Motor neuron (in vitro differentiated cells): ENCODE measurements around the gene ECE1. TPM values are rescaled to one million over a fixed set of nuclear protein-coding genes. Genes with fewer than 3 reads are reported as not detected.
"Not testable (repeated sequence)": the region's sequence is repeated elsewhere in the genome, so short reads cannot be mapped to it uniquely, and the experiment has no call there.

Source experiments
- ATAC-seq, 8 experiments: fragments of 200-7000 bp; cut with Tn5 transposase; replicated peaks in 6 of 8; 2 replicates each; pipeline ENCODE4 v1.8.0; 2021; ENCODE audit warnings: mild to moderate bottlenecking in 8 of 8, moderate library complexity in 8 of 8
- H3K27ac ChIP-seq, 2 donors: fragments of 250-450 bp; sonication (Bioruptor Pico); 2 replicates each; pipeline ENCODE4 v1.9.0; 2021; ENCODE audit warnings: antibody characterized with exemption in 2 of 2, mild to moderate bottlenecking in 2 of 2, moderate library complexity in 1 of 2
- H3K4me1 ChIP-seq, 2 donors: fragments of 250-450 bp; sonication (Bioruptor Pico); replicated peaks in 1 of 2; 2 replicates each; pipeline ENCODE4 v1.6.1; 2021; ENCODE audit warnings: antibody characterized with exemption in 2 of 2, mild to moderate bottlenecking in 2 of 2, moderate library complexity in 1 of 2
- H3K4me3 ChIP-seq, 5 donors: fragments of 250-450 bp; sonication (Bioruptor Pico); 2 replicates each; pipeline ENCODE4 v1.9.0; 2021; ENCODE audit warnings: antibody characterized with exemption in 5 of 5, mild to moderate bottlenecking in 5 of 5, moderate library complexity in 4 of 5
- WGBS, 10 experiments: fragments of 450-650 bp; shearing (Covaris generic); methylation state at CpG; one replicate each; pipeline ENCODE4 v1.0.0; 2022; 5-methylcytosine and 5-hydroxymethylcytosine counted together
- in situ Hi-C, 9 experiments: fragments of 400-800 bp; cut with MboI; loops; one replicate each; pipeline ENCODE4 v1.15.0; 2021; ENCODE audit warnings: low sequenced_read_pairs in 9 of 9, low pct_unique_long_range_greater_than_20kb in 2 of 9; ENCODE audit not compliant: unreplicated experiment in 9 of 9
- total RNA-seq, 8 experiments: library from RNA; unstranded; fragments of 300-600 nt; gene quantifications; 2 replicates each; pipeline versions ENCODE4 v1.2.3 to v1.2.4, GENCODE V29; 2022

ECE1 gene
- total RNA-seq, 8 experiments from 2014 or later = 5.3 to 49.7 (median 24.3) TPM

DNA sequence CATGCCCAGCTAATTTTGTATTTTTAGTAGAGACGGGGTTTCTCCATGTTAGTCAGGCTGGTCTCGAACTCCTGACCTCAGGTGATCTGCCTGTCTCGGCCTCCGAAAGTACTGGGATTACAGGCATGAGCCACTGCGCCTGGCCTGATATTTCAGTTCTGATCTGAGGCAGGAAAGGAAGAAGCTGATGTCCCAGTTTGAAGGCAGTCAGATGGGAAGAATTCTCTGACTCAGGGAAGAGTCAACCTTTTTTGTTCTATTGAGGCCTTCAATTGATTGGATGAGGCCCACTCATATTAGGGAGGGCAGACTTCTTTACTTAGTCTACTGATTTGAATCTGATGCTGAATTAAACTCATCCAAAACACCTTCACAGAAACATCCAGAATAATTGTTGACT, 89.0 kb downstream of the ECE1 start:
- not testable (repeated sequence) for H3K27ac ChIP-seq, ATAC-seq, H3K4me3 ChIP-seq
- in situ Hi-C loops = loop anchor here in 2 of 9 experiments (25.0 kb wide), 1 partner anchor 514 kb away; no protein-coding TSS in a partner anchor
- peaks cover 7 to 12% of the 10 kb centered on the region in 2 donors for H3K4me1 ChIP-seq
- 80 to 100% (median 98%) methylated on average over 2 to 5 of the region's 5 CpGs; no CpG with 5 or more reads in 5 of the 10 experiments for WGBS, 10 experiments

DNA sequence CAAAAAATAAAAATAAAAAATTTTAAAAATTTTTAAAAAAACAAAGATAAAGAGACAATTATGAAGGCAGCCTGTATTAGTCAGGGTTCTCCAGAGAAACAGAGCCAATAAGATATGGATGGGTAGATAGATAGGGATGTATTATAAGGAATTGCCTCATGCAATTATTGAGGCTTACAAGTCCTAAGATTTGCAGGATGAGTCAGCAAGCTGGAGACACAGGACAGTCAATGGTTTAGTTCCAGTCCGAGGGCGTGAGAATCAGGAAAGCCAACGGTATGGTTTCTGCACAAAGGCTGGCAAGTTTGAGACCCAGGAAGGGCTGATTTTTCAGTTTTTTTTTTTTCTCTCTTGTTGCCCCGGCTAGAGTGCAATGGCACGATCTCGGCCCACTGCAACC, 89.5 kb downstream of the ECE1 start:
- Histone ChIP-seq H3K27ac (no peak overlapping the region), H3K4me1 (peaks cover 7 to 12% of the 10 kb centered on the region in 2 donors), H3K4me3 (no peak overlapping the region)
- in situ Hi-C loops = loop anchor here in 2 of 9 experiments (25.0 kb wide), 1 partner anchor 513 kb away; no protein-coding TSS in a partner anchor
- 40 to 94% (median 86%) methylated on average over 2 to 6 of the region's 6 CpGs; no CpG with 5 or more reads in 3 of the 10 experiments for WGBS, 10 experiments
- ATAC-seq = peak in 3 of 8 experiments; percentile 28 to 51 (median 40)

DNA sequence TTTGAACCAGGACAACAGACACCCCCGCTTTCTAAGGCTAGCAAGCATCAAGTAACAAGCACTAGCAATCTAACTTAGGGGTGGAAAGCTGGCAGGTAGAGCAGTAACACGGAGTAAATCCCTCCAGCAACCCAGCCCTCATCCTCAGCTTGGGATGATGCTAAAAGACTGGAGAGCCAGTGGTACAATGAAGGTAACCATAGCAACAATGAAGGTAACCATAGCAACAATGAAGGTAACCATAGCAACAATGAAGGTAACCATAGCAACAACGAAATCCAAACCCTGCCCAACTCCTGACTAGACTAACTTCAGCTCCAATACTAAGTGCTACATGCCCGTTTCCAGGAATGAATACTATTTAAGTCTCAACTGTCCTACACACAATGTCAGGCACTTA, 91.3 kb downstream of the ECE1 start:
- Histone ChIP-seq H3K27ac (peak overlapping the region in 1 of 2 donors; percentile 41), H3K4me3 (no peak overlapping the region), H3K4me1 (peaks cover 7 to 12% of the 10 kb centered on the region in 2 donors)
- peak in 5 of 8 experiments; percentile 29 to 62 (median 37) for ATAC-seq
- in situ Hi-C loops = loop anchor here in 8 of 9 experiments (10.0 to 25.0 kb wide), 3 partner anchors 504 to 662 kb away; no protein-coding TSS in a partner anchor
- 35 to 54% (median 43%) methylated on average over 1 to 4 of the region's 4 CpGs; no CpG with 5 or more reads in 2 of the 10 experiments for WGBS, 10 experiments

DNA sequence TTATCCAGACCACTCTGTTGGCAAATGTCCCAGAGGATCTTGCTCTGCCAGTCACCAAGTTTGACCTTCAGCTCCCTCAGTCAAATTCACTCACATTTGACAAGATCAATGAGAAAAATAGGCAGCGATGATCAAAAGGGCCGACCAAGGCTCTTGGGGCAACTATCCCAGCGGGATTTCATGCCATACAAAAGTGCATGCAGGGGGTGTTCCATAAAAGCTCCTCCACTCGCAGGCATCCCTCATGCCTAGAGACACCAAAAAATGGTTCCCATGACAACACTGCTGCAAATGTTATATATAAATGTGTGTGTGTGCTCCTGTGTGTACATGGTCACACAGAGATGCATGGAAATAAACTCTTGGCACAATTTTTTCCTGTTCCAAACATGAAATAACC, 97.4 kb downstream of the ECE1 start:
- no peak overlapping the region for H3K4me3 ChIP-seq
- in situ Hi-C loops = loop anchor here in 8 of 9 experiments (10.0 to 25.0 kb wide), 3 partner anchors 498 to 656 kb away; no protein-coding TSS in a partner anchor
- ATAC-seq = no peak
- no peaks in the 10 kb centered on the region for H3K4me1 ChIP-seq
- 21 to 100% (median 36%) methylated on average over 1 to 4 of the region's 4 CpGs; no CpG with 5 or more reads in 2 of the 10 experiments for WGBS, 10 experiments
- no peak overlapping the region for H3K27ac ChIP-seq

DNA sequence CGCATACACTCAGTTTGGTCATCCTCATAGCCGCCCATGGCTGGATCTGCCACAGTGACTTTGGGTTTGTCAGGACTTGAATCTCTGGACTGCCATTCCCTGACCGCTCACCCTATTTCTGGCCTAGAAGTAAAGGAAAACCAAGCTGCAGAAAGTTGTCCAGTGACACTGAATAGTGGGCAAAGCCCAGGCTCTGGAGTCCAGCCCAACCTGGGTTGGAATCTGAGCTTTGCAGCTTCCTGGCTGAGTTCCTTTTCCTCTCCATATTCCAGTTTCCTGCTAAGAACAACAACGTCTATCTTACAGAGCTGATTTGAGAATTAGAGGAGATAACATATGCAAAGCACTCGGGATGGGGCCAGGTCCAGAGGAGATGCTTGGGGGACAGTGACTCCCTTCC, 98.0 kb downstream of the ECE1 start:
- no peak for ATAC-seq
- Histone ChIP-seq H3K27ac (no peak overlapping the region), H3K4me1 (no peaks in the 10 kb centered on the region), H3K4me3 (no peak overlapping the region)
- in situ Hi-C loops = loop anchor here in 8 of 9 experiments (10.0 to 25.0 kb wide), 3 partner anchors 497 to 655 kb away; no protein-coding TSS in a partner anchor
- WGBS, 10 experiments = 14 to 85% (median 64%) methylated on average over 1 to 5 of the region's 5 CpGs; no CpG with 5 or more reads in 1 of the 10 experiments

DNA sequence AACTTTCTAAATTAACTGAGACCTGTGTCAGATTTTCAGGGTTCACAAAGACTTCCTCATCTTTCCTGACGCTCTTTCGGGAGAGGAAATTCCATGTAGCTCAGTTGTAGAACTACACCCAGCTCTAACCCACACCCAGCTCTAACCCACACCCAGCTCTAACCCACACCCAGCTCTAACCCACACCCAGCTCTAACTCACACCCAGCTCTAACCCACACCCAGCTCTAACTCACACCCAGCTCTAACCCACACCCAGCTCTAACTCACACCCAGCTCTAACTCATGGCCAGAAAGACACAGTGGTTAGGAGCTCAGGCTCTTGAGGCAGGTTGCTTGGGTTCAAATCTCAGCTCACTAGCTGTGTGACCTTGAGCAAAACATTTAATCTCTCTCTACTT, 99.5 kb downstream of the ECE1 start:
- ATAC-seq = peak in 1 of 8 experiments; percentile 34
- not testable (repeated sequence) for H3K27ac ChIP-seq, H3K4me1 ChIP-seq, H3K4me3 ChIP-seq
- 0 to 83% (median 51%) methylated on average over 1 to 2 of the region's 2 CpGs; no CpG with 5 or more reads in 2 of the 10 experiments for WGBS, 10 experiments
- in situ Hi-C loops = loop anchor here in 8 of 9 experiments (10.0 to 25.0 kb wide), 3 partner anchors 496 to 653 kb away; no protein-coding TSS in a partner anchor

DNA sequence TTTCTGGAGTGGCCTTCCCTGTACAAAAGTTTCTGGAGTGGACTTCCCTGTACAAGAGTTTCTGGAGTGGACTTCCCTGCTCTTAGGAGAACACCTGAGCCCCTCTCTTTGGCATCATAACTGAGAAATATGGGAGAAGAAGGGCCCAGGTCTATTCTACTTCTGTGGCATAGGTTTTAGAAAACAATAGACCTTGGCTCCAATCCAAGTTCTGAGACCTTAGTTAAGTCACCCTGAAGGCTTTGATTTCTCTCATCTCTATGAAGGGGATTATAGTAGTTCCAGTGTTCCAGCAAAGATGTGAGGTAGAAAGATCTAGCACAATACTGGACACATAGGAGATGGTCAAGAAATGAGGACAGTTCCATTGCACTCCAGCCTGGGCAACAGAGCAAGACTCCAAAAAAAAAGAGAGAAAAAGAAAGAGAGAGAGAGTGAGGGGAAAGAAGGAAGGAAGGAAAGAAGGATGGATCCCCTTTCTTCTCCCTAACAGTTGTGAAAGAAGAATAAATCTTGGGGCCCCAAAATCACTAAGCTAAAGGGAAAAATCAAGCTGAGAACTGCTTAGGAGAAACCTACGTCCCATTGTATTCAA, 100.3 kb downstream of the ECE1 start:
- WGBS, 10 experiments = 33 to 100% (median 78%) methylated on average over 1 of the region's 1 CpG; no CpG with 5 or more reads in 1 of the 10 experiments
- in situ Hi-C loops = loop anchor here in 8 of 9 experiments (10.0 to 25.0 kb wide), 3 partner anchors 495 to 653 kb away; no protein-coding TSS in a partner anchor
- Histone ChIP-seq H3K27ac (no peak overlapping the region), H3K4me3 (no peak overlapping the region), H3K4me1 (no peaks in the 10 kb centered on the region)
- no peak for ATAC-seq

DNA sequence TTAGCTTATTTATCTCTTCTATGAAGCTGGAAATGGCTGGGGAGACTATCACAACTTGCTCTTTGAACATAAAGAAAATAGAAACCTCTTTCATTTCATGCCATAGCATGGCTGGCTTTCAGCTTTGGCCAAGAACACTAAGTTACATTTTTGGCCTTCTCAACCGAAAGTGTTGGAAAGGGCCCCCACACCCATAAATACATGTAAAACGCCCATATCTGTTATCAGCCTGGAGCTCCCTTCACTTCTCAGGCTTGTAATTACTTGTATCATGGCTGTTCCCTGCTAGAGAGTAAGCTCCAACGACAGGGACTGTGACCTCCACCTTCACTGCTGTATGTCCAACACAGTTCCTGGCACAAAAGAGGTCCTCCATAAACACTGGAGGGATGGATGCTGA, 100.8 kb downstream of the ECE1 start:
- H3K4me1 ChIP-seq = no peaks in the 10 kb centered on the region
- WGBS, 10 experiments = 17 to 67% (median 56%) methylated on average over 1 to 3 of the region's 3 CpGs; no CpG with 5 or more reads in 1 of the 10 experiments
- in situ Hi-C loops = loop anchor here in 7 of 9 experiments (25.0 kb wide), 2 partner anchors 502 to 652 kb away; no protein-coding TSS in a partner anchor
- no peak for ATAC-seq
- no peak overlapping the region for H3K4me3 ChIP-seq
- H3K27ac ChIP-seq = no peak overlapping the region

DNA sequence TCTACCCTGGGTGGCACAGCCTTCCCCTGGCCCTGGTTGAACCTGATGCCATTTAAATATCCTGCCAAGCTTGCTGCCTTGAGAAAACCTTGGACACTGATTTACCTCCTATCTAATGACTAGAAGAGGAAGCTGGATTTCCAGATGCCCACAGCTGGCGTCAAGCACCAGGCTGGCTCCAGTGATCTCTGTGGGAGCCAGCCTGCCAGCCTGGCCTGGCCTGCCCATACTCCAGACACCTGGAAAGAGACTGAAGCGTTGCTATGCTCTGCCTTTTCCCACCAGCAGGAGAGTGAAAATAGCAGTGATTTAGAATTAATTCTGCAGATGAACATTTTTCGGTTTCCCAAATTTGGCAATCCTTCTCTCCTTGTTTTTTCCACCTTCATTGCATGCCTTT, 102.0 kb downstream of the ECE1 start:
- Histone ChIP-seq H3K4me3 (no peak overlapping the region), H3K4me1 (no peaks in the 10 kb centered on the region), H3K27ac (no peak overlapping the region)
- no peak for ATAC-seq
- in situ Hi-C loops = loop anchor here in 7 of 9 experiments (25.0 kb wide), 2 partner anchors 501 to 651 kb away; no protein-coding TSS in a partner anchor
- 70 to 100% (median 86%) methylated on average over 1 to 3 of the region's 3 CpGs; no CpG with 5 or more reads in 2 of the 10 experiments for WGBS, 10 experiments

DNA sequence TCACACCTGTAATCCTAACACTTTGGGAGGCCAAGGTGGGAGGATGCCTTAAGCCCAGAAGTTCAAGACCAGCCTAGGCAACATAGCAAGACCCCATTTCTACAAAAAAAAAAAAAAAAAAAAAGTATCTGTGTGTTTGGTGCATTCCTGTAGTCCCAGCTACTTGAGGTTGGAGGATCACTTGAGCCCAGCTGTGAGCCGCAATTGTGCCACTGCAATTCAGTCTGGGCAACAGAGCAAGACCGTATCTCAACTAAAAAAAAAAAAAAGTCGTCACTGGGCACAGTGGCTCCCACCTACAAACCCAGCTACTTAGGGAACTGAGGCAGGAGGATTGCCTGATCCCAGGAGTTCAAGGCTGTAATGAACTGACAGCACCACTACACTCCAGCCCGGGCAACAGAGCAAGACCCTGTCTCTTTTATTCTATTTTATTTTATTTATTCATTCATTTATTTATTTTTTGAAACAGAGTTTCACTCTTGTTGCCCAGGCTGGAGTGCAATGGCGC, 105.0 kb downstream of the ECE1 start:
- Histone ChIP-seq H3K4me3 (no peak overlapping the region), H3K27ac (no peak overlapping the region), H3K4me1 (no peaks in the 10 kb centered on the region)
- ATAC-seq = no peak
- in situ Hi-C loops = loop anchor here in 7 of 9 experiments (25.0 kb wide), 2 partner anchors 498 to 648 kb away; no protein-coding TSS in a partner anchor
- 83 to 100% (median 100%) methylated on average over 1 to 5 of the region's 5 CpGs; no CpG with 5 or more reads in 1 of the 10 experiments for WGBS, 10 experiments

DNA sequence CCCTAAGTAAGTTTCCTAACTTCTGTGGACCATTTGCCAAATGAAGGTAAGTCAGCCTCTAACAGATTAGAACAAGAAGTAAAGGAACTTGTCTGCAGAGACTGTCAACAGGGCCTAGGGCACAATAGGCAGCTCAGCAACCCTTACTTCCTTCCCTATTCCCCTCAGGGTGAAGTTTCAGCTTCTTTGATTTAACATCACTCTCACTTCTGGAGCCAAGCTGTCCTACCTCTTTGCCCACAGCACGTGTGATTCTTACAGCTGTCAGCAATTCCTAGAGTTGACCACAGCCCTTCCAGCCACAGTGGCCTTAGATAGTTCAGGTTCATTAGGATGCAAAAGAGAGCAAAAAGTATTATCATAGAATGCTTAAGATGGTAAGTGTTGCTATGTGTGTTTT, 106.0 kb downstream of the ECE1 start:
- ATAC-seq = peak in 3 of 8 experiments; percentile 23 to 51 (median 30)
- Histone ChIP-seq H3K4me1 (no peaks in the 10 kb centered on the region), H3K4me3 (no peak overlapping the region), H3K27ac (no peak overlapping the region)
- in situ Hi-C loops = loop anchor here in 7 of 9 experiments (25.0 kb wide), 2 partner anchors 497 to 647 kb away; no protein-coding TSS in a partner anchor
- WGBS, 10 experiments = 43 to 100% (median 48%) methylated on average over 1 of the region's 1 CpG; no CpG with 5 or more reads in 6 of the 10 experiments

DNA sequence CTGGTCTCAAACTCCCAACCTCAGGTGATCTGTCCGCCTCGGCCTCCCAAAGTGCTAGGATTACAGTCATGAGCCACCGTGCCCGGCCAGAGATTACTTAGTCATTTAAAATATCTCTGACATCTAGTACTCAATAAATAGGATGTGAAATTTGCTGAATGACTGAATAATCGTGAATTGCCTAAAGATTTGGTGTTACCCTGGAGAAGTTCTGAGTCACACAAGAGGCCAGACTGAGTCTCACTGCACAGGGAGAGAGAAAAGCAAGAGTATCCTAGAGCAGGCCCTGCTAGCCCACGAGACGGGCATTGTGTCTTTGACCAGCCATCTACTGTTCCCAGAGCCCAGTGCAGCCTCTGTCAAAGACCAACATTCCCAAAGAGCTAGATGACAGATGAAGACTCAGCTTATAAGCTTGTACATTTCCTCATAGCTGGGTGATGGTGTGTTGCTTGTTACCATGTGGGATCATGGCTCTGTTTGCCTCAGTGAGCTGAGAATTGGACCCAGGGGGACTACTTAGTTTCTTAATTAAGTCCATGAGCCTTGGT, 108.0 kb downstream of the ECE1 start:
- 50 to 97% (median 80%) methylated on average over 4 to 7 of the region's 7 CpGs; no CpG with 5 or more reads in 4 of the 10 experiments for WGBS, 10 experiments

More for the DNA sequence above, 108.0 kb downstream of the ECE1 start:
- in situ Hi-C loops = loop anchor here in 7 of 9 experiments (25.0 kb wide), 2 partner anchors 495 to 645 kb away; no protein-coding TSS in a partner anchor
- peak in 1 of 8 experiments; percentile 31 for ATAC-seq
- Histone ChIP-seq H3K4me1 (no peaks in the 10 kb centered on the region), H3K27ac (no peak overlapping the region), H3K4me3 (no peak overlapping the region)
